Eye (tissue), 1 donor: ENCODE data around the gene KTI12.
A peak's percentile ranks its signal among the peaks of the same experiment; 100 is the strongest.
"Not testable (repeated sequence)": the region's sequence is repeated elsewhere in the genome, so short reads cannot be mapped to it uniquely, and the experiment has no call there.

ENCODE experiments used
- DNase-seq: peaks from one replicate; pipeline ENCODE4 v3.0.0-alpha.2; 2015

KTI12 gene

GRCh38 chr1:52037909-52038308 is 4.3 kb upstream of the KTI12 start:
- no peak for DNase-seq

DNA sequence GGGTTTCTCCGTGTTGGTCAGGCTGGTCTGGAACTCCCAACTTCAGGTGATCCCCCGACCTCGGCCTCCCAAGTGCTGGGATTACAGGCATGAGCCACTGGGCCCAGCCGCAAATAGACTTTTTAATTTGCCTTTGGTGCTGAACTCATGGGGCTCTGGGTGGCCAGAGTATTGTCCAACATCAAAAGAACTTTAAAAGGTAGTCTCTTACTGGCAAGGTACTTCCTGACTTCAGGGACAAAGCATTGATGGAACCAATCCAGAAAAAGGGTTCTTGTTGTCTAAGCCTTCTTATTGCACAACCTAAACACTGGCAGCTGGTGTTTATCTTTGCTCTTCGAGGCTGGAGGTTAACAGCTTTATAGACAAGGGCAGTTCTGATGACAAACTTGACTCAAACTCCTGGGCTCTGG is 3.8 kb upstream of the KTI12 start:
- no peak for DNase-seq

- no peak for DNase-seq
Measured at GRCh38 chr1:52034050-52034384, 407 bp upstream of the KTI12 start.

DNA sequence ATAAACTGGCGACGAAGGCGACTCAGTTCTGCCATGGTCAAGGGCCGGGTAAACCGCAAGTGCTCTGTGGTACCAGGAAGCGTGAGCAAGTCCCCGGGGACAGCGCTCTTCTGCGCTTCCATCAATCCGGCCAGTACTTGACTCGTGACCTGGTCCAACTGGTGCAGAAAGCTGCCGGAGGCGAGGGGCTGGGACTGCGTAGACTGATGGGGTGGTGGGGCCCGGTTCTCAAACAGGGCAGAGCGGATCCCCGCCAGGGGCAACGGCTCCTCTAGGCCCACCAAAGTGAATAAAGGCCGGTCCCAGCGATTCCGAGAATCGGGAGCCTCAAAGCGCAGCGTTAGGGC is 852 bp downstream of the KTI12 start:
- no peak for DNase-seq

DNA sequence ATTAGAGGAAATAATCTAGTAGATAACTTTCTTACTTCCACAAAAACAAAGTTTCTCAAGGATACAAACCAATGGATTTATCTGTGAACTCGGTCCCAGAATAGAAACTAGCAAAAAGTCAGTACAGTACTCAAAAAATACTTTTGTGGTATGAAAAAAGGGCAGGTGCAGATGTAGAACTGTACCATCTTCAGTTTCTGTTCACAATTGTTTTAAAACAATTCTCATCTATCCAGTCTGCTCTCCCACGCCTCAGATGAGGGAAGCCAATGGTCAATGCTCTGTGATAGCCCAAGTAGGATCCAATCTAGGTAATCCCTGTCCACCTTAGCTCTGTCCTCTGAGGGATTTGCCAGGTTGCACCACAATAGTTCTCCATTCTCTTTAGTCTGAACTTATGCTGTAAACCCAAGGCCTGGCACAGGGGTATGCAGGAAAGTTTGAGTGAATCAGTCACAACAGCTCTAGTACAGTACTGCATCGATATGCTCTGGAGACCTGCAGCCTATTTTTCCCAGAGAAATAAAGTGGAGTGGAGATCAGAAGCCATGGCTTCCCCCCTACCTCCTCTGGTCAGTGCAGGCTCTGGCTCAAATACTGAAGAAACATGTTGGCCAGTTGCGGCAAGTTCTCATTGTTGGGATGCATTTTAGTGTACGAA is 1.4 kb downstream of the KTI12 start:
- DNase-seq, result no peak

DNA sequence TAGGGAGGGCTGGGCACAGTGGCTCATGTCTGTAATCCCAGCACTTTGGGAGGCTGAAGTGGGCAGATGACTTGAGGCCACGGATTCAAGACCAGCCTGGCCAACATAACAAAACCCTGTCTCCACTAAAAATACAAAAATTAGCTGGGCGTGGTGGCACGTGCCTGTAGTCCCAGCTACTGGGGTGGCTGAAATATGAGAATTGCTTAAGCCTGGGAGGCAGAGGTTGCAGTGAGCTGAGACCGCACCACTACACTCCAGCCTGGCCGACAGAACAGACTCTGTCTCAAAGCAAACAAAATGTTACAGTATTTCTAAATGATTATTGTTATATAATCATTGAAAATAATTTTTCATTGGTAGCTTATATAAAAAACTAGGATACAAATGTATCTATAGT is 4.8 kb downstream of the KTI12 start:
- DNase-seq, result not testable (repeated sequence)

DNA sequence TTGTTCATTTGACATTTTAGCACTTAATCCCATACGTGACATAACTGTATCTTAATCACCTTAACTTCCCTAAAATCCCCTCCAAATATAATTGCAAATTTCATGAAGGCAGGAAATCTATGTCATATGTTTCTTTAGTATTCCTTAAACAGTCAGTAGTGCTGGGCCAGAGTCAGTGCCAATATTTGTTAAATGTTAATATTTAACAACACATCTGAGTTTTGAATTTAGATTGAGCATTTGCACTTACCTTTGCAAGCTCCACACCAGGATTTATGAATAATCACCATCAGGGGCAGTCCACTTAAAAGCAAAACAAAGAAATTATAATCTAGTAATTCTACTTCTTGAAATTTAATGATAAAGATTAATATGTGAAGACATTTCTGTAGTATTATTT is 5.3 kb downstream of the KTI12 start:
- DNase-seq, result no peak

DNA sequence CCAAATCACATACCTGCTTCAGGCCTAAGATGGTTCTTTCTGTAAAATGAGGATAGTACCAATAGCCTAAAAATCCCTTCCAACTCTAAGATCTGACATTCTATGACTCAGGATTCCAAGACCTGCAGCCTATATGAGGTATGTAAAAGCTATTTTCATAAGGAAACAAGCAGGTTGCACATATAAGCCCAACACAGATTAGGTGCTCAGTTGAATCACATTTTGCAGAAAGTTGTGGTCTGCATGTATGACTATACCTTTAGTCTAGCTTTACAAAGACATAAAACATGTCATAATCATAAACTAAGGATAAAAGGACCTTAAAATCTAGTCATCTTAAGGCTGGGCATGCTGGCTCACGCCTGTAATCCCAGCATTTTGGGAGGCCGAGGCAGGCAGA is 7.3 kb downstream of the KTI12 start:
- DNase-seq, result no peak

GRCh38 chr1:52022133-52022532 is 11.5 kb downstream of the KTI12 start:
- no peak for DNase-seq

- no peak for DNase-seq
Measured at GRCh38 chr1:52008071-52008809, 25.4 kb downstream of the KTI12 start.

DNA sequence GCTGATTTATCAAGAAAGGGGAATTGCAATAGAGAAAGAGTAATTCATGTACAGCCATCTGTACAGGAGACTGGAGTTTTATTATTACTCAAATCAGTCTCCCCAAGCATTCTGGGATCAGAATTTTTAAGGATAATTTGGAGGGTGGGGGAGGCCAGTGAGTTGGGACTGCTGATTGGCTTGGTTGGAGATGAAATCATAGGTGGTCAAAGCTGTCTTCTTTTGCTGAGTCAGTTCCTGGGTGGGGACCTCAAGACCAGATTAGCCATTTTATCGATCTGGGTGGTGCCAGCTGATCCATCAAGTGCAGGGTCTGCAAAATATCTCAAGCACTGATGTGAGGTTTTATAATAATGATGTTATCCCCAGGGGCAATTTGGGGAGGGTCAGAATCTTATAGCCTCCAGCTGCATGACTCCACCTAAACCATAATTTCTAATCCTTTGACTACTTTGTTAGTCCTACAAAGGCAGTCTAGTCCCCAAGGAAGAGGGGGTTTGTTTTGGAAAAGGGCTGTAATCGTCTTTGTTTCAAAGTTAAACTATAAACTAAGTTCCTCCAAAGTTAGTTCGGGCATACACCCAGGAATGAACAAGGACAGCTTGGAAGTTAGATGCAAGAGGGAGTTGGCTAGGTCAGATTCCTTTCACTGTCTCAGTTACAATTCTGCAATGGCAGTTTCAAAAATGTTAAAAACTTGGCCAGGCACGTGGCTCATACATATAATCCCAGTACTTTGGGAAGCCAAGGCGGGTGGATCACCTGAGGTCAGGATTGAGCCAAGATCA is 26.2 kb downstream of the KTI12 start:
- DNase-seq, result no peak

- DNase-seq, result not testable (repeated sequence)
Measured at GRCh38 chr1:52006081-52006553, 27.5 kb downstream of the KTI12 start.

- not testable (repeated sequence) for DNase-seq
Measured at GRCh38 chr1:52005548-52005947, 28.1 kb downstream of the KTI12 start.

DNA sequence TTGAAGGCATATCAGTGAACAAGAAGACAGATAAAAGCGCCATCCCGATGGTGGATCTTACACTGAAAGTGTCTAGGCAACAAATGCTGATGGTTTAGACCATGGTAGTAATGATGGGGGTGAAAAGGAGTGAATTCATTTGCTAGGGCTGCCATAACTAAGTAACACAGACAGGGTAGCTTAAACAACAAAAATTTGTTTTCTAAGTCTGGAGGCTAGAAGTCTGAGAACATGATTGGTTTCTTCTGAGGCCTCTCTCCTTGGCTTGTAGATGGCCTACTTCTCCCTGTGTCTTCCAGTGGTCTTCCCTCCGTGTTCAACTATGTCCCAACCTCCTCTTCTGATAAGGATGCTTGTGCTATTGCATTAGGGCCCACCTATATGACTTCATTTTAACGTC is 29.7 kb downstream of the KTI12 start:
- DNase-seq, result no peak

DNA sequence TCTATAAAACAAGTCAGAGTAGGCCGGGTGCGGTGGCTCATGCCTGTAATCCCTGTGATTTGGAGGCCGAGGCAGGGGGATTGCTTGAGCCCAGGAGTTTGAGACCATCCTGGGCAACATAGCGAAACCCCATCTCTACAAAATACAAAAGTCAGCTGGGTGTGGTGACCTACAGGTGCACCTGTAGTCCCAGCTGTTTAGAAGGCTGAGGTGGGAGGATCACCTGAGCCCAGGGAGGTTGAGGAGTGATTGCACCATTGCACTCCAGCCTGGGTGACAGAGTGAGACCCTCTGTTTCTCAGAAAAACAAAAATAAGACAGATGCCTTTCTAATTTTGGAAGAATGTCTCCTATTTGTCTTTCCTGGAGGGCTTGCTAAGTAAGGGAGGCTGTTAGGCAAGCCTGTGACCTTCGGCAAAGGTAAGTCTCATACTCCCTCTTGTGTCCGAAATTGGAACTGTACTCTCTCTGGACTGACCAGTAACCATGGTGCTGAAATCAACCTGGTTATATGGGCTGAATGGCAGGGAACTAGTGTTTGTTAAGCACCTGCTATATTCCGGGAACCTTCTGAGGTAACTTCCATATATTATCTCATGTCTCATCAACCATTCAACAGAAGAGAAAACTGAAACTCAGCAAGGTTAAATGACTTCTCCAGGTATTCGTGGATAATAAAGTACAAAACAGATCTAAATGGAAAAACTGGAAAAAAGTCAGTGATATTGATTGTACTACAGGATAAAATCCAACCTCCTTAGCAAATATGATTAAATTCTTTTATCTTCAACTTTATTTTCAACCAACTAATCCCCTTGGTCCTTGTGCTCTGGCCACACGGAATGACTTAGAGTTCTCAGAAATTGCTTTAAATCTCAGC is 31.3 kb downstream of the KTI12 start:
- DNase-seq, result peak; percentile 97

DNA sequence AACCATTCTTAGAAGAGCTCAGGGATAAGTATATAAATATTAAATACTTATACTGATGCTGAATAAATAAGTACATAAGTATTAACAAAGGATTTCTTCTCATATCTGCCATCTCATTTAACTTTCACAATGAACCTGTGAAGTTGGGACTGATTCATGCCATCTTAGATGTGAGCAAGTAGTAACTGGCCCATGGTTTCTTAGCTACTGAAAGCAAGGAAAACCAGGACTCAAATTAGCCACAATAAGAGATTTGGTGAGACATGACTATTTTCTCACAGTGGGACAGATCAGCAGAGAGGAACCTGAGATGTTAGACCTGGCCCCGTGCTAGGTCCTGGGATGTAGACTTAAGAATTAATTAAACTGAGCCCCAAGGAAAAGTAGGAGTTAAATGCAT is 34.9 kb downstream of the KTI12 start:
- DNase-seq, result no peak

DNA sequence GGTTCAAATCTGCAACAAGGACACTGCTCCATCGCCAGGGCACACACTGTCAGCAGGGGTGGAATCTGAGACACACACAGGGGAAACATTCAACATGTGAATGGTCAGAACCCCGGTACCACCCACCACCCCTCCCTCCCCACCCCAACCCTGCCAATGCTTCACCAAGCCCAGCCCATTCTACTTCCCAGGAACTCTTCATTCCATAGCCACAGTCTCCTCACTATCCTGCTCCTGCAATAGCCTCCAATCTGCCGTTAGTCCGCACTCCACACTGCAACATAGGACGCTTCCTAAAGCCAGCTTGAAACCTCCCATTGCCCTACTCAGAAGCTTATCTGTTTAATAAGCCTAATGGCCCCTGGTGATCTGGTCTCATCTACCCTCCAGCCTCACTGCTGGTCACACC is 35.6 kb downstream of the KTI12 start:
- DNase-seq, result no peak

- DNase-seq, result peak; percentile 88
Measured at GRCh38 chr1:51990478-51990965, 43.1 kb downstream of the KTI12 start, which contains the start of gene RAB3B. RAB3B (minus strand) TSS chr1:51990700; CDS start chr1:51977117, 13,583 bp downstream.

GRCh38 chr1:51989582-51990477 is 43.8 kb downstream of the KTI12 start:
- DNase-seq, result no peak

DNA sequence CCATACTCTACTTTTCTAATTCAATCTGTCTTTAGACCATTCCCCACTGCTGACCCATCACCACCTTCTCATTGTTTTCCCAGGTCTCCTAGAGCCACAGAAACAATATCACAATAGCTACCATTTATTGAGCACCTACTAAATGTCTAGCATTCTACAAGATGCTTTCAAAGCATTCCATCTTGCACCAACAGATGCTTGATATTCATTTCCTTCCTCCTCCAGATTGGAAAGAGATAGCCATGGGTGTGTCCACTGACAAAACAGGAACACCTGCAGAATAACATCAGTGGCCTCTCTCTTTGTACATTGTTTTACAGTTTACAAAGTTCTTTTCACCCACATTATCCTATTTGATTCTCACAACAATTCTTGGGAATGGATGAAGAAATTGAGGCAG is 45.4 kb downstream of the KTI12 start:
- no peak for DNase-seq

DNA sequence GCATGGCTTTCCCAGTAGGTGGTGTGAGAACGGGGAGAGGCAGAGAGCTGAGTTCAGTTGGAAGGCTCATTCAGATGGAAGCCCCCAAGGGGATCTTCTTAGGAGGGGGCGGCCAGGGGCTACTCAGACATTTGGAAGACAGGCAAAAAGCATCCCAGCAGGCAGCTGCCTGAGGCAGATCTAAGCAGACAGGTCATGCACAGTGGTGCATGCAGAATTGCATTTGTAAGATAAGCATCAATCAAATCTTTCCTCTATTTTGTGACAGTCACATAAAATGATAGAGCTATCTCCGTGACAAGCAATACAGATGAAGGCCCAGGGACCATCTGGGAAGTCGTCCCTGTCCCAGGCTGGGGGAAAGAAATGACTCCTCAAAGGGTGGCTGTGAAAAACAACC is 46.9 kb downstream of the KTI12 start:
- DNase-seq, result peak; percentile 81

GRCh38 chr1:51982161-51982560 is 51.4 kb downstream of the KTI12 start:
- no peak for DNase-seq
